Stimulated activated CD8-positive, alpha-beta memory T cell treated with anti-CD3 and anti-CD28 coated beads, Interleukin-4, amount 100 ng/mL, for 48 hours (primary cell): ENCODE data around the gene HSPA1L.
"Not testable (repeated sequence)": the region's sequence is repeated elsewhere in the genome, so short reads cannot be mapped to it uniquely, and the experiment has no call there.

Experiments used
- DNase-seq: peaks from one replicate; pipeline ENCODE4 v3.0.0-alpha.2; 2020

The HSPA1L gene

GRCh38 chr6:31836474-31837368, 21.6 kb upstream of the HSPA1L start:
- DNase-seq: no peak

- DNase-seq: no peak
These were observed 21.0 kb upstream of the HSPA1L start for GRCh38 chr6:31836047-31836473.

GRCh38 chr6:31834367-31835250, 19.5 kb upstream of the HSPA1L start:
- DNase-seq: peak; percentile 88

- DNase-seq: no peak
These were observed 16.5 kb upstream of the HSPA1L start for GRCh38 chr6:31831350-31832215.

DNA sequence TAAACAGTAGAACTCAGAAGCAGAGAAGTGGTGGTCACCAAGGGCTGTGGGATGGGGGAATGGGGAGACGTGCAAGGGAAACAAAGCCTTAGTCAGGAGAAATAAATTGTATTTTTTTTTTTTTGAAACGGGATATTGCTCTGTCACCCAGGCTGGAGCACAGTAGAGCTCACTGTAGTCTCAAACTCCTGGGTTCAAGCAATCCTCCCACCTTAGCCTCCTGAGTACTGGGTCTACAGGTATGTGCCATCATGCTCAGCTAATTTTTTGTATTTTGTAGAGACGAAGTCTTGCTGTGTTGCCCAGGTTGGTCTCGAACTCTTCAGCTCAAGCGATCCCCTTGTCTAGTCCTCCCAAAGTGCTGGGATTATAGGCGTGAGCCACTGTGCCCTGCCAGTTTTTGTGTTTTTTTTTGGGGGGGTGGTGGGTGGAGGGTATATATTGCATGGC, 15.8 kb upstream of the HSPA1L start:
- DNase-seq: no peak

DNA sequence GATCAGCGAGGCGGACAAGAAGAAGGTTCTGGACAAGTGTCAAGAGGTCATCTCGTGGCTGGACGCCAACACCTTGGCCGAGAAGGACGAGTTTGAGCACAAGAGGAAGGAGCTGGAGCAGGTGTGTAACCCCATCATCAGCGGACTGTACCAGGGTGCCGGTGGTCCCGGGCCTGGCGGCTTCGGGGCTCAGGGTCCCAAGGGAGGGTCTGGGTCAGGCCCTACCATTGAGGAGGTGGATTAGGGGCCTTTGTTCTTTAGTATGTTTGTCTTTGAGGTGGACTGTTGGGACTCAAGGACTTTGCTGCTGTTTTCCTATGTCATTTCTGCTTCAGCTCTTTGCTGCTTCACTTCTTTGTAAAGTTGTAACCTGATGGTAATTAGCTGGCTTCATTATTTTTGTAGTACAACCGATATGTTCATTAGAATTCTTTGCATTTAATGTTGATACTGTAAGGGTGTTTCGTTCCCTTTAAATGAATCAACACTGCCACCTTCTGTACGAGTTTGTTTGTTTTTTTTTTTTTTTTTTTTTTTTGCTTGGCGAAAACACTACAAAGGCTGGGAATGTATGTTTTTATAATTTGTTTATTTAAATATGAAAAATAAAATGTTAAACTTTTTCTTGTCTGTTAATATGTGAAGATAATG, 14.7 kb upstream of the HSPA1L start:
- DNase-seq: no peak

DNA sequence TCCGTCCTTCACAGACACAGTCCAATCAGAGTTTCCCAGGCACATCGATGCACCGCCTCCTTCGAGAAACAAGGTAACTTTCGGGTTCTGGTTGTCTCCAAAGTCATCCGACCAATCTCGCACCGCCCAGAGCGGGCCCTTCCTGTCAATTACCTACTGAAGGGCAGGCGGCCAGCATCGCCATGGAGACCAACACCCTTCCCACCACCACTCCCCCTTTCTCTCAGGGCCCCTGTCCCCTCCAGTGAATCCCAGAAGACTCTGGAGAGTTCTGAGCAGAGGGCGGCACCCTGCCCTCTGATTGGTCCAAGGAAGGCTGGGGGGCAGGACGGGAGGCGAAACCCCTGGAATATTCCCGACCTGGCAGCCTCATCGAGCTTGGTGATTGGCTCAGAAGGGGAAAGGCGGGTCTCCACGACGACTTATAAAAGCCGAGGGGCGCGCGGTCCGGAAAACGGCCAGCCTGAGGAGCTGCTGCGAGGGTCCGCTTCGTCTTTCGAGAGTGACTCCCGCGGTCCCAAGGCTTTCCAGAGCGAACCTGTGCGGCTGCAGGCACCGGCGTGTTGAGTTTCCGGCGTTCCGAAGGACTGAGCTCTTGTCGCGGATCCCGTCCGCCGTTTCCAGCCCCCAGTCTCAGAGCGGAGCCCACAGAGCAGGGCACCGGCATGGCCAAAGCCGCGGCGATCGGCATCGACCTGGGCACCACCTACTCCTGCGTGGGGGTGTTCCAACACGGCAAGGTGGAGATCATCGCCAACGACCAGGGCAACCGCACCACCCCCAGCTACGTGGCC, 12.4 kb upstream of the HSPA1L start, which contains the start of gene HSPA1B:
Gene HSPA1B, plus strand, starts transcription at position 453 of the 794 bp plus-strand sequence. Its CDS starts 213 bp downstream, at position 666.
- peak; percentile 93 for DNase-seq

DNA sequence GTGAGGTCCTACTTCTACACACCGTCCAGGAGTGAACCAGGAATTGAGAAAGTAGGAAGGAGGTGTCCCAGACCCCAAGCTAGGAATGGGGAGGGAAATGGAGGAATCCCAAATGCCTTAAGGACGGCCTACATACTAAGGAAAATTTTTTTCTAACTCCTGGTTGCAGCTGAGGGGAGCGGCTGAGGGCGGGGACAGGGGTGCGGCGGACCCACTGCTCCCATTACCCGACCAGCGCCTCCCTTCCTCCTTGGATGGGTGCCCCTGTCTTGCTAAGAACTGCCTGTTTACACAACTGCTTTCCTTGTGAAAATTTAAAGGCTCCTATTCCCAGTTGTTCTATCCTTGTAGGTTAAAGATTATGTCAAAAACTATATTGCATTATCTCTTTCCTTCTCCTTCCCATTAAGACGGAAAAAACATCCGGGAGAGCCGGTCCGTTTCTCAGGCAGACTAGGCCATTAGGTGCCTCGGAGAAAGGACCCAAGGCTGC, 11.8 kb upstream of the HSPA1L start:
- no peak for DNase-seq

- DNase-seq: no peak
These were observed 10.5 kb upstream of the HSPA1L start for GRCh38 chr6:31825553-31825952.

DNA sequence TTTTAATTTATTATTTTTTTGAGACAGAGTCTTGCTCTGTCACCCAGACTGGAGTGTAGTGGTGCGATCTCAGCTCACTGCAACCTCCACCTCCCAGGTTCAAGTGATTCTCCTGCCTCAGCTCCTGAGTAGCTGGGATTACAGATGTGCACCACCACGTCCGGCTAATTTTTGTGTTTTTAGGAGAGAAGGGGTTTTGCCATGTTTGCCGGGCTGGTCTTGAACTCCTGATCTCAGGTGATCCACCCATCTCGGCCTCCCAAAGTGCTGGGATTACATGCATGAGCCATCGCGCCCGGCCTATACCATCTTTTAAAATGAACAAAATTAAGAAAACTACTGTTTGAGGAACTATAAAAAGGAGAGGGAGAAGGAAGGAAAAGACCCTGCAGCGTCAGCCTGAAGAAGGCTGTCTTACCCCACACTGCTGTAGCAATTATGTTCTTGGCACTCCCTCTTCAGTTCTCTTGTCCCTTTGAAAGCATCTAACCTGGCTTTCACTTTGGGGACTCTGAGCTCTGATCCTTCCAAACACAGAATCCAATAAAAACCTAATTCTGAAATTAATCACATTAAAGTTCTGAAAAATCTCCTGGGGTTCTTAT, 8.6 kb upstream of the HSPA1L start:
- DNase-seq: not testable (repeated sequence)

DNA sequence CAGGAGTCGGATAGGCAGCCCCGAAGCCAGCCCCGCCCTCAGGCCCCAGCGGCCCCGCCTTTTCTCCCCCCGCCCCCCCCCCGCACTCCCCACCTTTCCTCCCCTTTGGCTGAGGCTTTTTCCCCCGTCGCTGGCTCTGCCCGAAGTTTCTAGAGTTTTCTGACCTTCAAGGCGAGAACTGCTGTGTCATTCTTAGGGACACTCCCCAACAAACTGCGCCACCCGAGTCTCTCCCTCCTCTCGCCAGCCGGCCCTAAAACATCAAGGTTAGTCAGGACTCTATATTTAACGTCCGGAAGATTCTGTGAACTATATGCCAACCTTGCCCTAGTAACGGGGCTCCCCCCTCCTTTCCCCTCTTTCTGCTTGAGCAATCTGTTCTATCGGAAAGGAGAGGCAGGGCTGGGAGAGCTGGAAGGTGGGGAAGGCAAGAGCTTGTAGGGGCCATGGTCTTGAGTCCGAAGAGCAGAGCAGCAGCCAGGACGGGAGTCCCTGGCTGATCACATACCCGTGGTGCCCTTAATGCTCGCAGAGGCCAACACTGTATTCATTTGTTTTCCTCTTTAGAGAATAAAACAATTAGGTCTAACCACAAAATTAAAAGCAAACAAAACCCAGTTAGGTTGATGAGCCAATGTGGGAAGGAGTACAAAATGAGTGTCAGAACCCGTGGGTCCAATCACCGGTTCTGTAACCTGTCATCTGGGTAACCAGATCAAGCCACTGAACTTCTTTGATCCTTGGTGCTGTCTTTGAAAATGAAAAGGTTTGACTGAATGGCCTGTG, 7.1 kb upstream of the HSPA1L start:
- peak; percentile 75 for DNase-seq

DNA sequence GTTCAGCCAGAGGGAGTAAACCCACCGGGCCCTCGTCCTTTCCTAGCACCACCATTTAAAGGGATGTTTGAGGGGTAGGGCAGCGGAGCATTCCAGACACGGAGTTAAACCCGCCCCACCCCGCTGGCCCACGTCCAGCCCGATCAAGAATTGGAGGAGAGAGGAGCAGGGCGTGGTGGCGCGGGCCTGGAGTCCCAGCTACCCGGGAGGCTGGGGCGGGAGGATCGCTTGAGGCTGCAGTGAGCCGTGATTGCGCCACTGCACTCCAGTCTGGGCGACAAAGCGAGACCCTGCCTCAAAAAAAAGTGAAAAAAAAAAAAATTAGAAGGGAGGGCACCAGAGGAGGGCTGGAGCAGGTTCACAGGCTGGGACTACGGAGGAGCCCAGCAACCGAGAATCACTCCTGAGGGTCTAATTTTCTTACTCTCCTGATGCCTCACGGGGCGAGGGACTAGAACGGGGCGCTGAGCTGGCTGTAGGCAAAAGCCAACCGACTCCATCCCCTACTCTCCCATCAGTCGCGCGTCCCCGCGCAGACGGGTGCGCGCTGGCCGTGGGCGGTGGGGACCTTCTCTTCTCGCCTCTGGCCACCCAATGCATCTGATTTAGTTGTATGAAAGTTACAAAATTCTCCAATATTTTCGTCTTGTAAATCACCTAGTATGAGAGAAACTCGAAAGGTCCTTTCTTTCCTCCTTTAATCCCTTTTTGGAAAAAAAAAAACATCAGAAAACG, 6.4 kb upstream of the HSPA1L start:
- DNase-seq: peak; percentile 88

- not testable (repeated sequence) for DNase-seq
These were observed 5.3 kb upstream of the HSPA1L start for GRCh38 chr6:31820399-31820798.

DNA sequence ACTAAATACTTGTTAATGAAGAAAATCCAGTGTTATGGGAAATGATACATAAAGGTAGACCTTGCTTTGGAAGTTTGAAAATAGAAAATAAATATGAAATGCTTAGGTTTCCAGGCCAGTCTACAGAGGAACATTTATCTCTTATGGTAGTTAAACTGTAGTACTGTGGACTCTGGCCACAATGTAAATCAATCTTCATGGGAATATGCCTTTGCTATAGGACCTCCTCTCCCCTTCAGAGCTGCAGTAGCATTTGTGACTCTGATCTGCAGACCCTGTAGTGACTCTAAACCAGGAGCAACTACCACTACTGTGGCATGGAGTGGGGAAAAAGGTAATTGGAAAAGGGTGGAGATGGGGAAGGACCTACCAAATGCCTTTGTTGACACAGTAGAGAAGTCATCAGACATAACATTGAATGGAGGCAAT, 4.8 kb upstream of the HSPA1L start:
- no peak for DNase-seq

- DNase-seq: not testable (repeated sequence)
These were observed 2.9 kb upstream of the HSPA1L start for GRCh38 chr6:31817929-31818511.

DNA sequence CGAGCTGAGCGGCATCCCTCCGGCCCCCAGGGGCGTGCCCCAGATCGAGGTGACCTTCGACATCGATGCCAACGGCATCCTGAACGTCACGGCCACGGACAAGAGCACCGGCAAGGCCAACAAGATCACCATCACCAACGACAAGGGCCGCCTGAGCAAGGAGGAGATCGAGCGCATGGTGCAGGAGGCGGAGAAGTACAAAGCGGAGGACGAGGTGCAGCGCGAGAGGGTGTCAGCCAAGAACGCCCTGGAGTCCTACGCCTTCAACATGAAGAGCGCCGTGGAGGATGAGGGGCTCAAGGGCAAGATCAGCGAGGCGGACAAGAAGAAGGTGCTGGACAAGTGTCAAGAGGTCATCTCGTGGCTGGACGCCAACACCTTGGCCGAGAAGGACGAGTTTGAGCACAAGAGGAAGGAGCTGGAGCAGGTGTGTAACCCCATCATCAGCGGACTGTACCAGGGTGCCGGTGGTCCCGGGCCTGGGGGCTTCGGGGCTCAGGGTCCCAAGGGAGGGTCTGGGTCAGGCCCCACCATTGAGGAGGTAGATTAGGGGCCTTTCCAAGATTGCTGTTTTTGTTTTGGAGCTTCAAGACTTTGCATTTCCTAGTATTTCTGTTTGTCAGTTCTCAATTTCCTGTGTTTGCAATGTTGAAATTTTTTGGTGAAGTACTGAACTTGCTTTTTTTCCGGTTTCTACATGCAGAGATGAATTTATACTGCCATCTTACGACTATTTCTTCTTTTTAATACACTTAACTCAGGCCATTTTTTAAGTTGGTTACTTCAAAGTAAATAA, 2.2 kb upstream of the HSPA1L start:
- peak; percentile 36 for DNase-seq

DNA sequence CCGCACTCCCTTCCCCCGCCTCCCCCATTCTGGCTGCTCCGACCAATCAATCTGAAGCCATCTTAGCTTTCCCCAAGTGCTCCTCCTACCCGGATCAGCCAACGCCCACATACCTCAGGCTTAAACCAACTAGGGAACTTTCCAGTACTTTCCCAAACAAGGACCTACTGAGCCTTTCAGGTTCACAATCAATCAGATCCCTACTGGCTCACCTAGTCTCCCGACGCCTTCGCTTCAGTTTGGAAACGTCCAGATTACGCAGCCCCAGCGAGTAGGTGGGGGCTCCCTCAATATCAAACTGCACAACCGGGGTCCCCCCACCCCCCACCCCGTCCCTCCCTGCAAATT, 432 bp downstream of the HSPA1L start:
- peak; percentile 79 for DNase-seq

GRCh38 chr6:31813465-31813849, 1.6 kb downstream of the HSPA1L start:
- DNase-seq: no peak
